Amygdala (tissue), 56 donors: ENCODE results near the gene TOR4A.
"Not testable (repeated sequence)": the region's sequence is repeated elsewhere in the genome, so short reads cannot be mapped to it uniquely, and the experiment has no call there.

Source experiments
- DNase-seq, 56 donors: peaks; one replicate each; lab custom pipeline; 2025; lab: John Stamatoyannopoulos, UW

Gene TOR4A

GRCh38 chr9:137327641-137328550 lies 50.4 kb downstream of the TOR4A start:
- not testable (repeated sequence) for DNase-seq

- not testable (repeated sequence) for DNase-seq
Measured at GRCh38 chr9:137329590-137329989, 52.1 kb downstream of the TOR4A start.

DNA sequence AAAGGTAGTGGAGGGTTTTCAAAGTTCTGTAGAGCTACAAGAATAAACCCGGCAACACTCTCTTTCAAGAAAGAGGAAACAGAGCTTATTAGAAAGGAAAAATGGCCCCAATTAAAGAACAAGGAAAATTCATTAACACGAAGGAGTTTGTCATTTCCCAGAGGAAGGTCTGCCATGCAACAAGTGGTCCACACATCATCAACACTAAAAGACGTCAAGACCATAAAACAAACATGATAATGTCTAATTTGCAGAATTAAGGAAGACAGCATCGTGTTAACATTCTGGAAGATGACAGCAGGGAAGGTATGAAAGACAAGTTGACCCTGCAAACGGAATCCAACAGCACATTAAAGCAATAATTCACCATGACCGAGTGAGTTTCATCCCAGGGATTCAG lies 53.2 kb downstream of the TOR4A start:
- DNase-seq, result no peak

DNA sequence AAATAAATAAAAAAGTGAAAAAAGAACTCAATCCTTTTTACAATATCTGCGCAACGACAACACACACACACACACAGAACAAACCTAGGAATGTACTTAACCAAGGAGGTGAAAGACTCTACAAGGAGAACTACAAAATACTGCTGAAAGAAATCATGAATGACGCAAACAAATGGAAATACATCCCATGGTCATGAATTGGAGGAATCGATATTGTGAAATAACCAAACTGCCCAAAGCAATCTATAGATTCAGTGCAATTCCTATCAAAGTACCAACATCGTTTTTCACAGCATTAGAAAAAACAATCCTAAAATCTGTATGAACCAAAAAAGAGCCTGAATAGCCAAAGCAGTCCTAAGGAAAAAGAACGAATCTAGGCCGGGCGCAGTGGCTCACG lies 54.4 kb downstream of the TOR4A start:
- no peak for DNase-seq
